GM12878 (cell line): Measurements from ENCODE around the gene SPAG9. TPM values are rescaled to one million over a fixed set of nuclear protein-coding genes. Genes with fewer than 3 reads are reported as not detected.
"Not testable (repeated sequence)": the region's sequence is repeated elsewhere in the genome, so short reads cannot be mapped to it uniquely, and the experiment has no call there.

Experiments used
- ATAC-seq: fragments of 200-7000 bp; cut with Tn5 transposase; 3 replicates; pipeline ENCODE4 v1.9.1; 2020; ENCODE audit warnings: mild to moderate bottlenecking, moderate library complexity
- BruUV-seq: library from RNA; stranded (reverse); fragments of 400-500 nt; replicated peaks from 2 replicates; lab custom pipeline; 2021; lab: Mats Ljungman, UMichigan
- CTCF ChIA-PET: fragments of 300-600 bp; sonication (Branson Sonifier 250); formaldehyde crosslinking; extraction: SDS; loops from one replicate; lab custom pipeline; 2021; ENCODE audit warnings: inconsistent platforms; lab: Yijun Ruan, JAX
- POLR2A ChIA-PET: fragments of 350-600 bp; formaldehyde crosslinking; extraction: SDS; loops from one replicate; lab custom pipeline; 2021; ENCODE audit warnings: inconsistent platforms; lab: Charles Lee
- RAD21 ChIA-PET: fragments of 300-600 bp; sonication (Branson Sonifier 250); formaldehyde crosslinking; loops from one replicate; lab custom pipeline; 2023; ENCODE audit warnings: antibody characterized with exemption; ENCODE audit not compliant: unreplicated experiment; lab: Charles Lee
- SMC1A ChIA-PET: fragments of 300-600 bp; sonication (Branson Sonifier 250); formaldehyde crosslinking; loops from one replicate; lab custom pipeline; 2023; ENCODE audit not compliant: unreplicated experiment, uncharacterized antibody; lab: Charles Lee
- DNase-seq: peaks from one replicate; pipeline ENCODE4 v3.0.0-alpha.2; 2011; ENCODE audit warnings: low read depth, low spot score
- FAIRE-seq: peaks from 3 replicates; lab custom pipeline; 2011; peaks lifted over from hg19 to GRCh38; lab: Jason Lieb, UNC
- H2AFZ ChIP-seq: 2 replicates; pipeline ENCODE4 v1.6.0; 2011; ENCODE audit warnings: low read depth, low read length, control low read depth; ENCODE audit not compliant: control insufficient read depth
- H3K27ac ChIP-seq: 2 replicates; pipeline ENCODE4 v1.5.1; 2011; ENCODE audit warnings: control low read depth; ENCODE audit not compliant: control insufficient read depth, insufficient read depth
- H3K27me3 ChIP-seq, 2 experiments: replicated peaks in 1 of 2; 2 replicates each; pipeline versions ENCODE4 v1.6.0 to v1.6.1; 2011; ENCODE audit warnings: low read length in 1 of 2; ENCODE audit not compliant: control insufficient read depth in 2 of 2, insufficient read depth in 2 of 2
- H3K36me3 ChIP-seq, 2 experiments: 2 replicates each; pipeline ENCODE4 v1.5.1; 2011; ENCODE audit warnings: low read length in 1 of 2; ENCODE audit not compliant: control insufficient read depth in 2 of 2, insufficient read depth in 2 of 2
- H3K4me1 ChIP-seq: 2 replicates; pipeline ENCODE4 v1.6.1; 2011; ENCODE audit warnings: mild to moderate bottlenecking, low read length, moderate library complexity, mixed read lengths; ENCODE audit not compliant: control insufficient read depth, insufficient read depth
- H3K4me2 ChIP-seq: 2 replicates; pipeline ENCODE4 v1.6.0; 2011; ENCODE audit warnings: control low read depth; ENCODE audit not compliant: control insufficient read depth, insufficient read depth
- H3K4me3 ChIP-seq: fragments of 200-600 bp; sonication (generic); 2 replicates; pipeline ENCODE4 v1.5.1; 2016
- H3K79me2 ChIP-seq: 2 replicates; pipeline ENCODE4 v1.6.0; 2011; ENCODE audit warnings: low read length; ENCODE audit not compliant: control insufficient read depth, insufficient read depth
- H3K9ac ChIP-seq: 2 replicates; pipeline ENCODE4 v1.8.0; 2011; ENCODE audit warnings: low read length, control low read depth, mixed read lengths; ENCODE audit not compliant: control insufficient read depth, insufficient read depth
- H3K9me3 ChIP-seq: replicated peaks from 3 replicates; pipeline ENCODE4 v1.5.1; 2011; ENCODE audit warnings: mild to moderate bottlenecking, low read length; ENCODE audit not compliant: control insufficient read depth, insufficient read depth
- H4K20me1 ChIP-seq: 2 replicates; pipeline ENCODE4 v1.6.0; 2011; ENCODE audit not compliant: control insufficient read depth, insufficient read depth
- ESRRA ChIP-seq: IDR thresholded peaks from 2 replicates; pipeline ENCODE4 v1.6.1; 2012; ENCODE audit warnings: mild to moderate bottlenecking, low read length, improper control_type of control experiment
- MYB ChIP-seq: fragments of 150-350 bp; IDR thresholded peaks from 2 replicates; pipeline ENCODE4 v1.6.1; 2014; ENCODE audit warnings: mild to moderate bottlenecking, low read depth, low read length, borderline replicate concordance
- NR2F1 ChIP-seq: fragments of 450-650 bp; conservative IDR thresholded peaks from 2 replicates; pipeline ENCODE4 v1.6.1; 2017; ENCODE audit warnings: mild to moderate bottlenecking
- NRF1 ChIP-seq: conservative IDR thresholded peaks from 2 replicates; pipeline ENCODE4 v1.6.1; 2011; ENCODE audit warnings: mild to moderate bottlenecking, low read depth, low read length, improper control_type of control experiment
- RAD21 ChIP-seq: IDR thresholded peaks from 2 replicates; pipeline ENCODE4 v1.6.1; 2011; ENCODE audit warnings: mild to moderate bottlenecking, low read depth, low read length, moderate library complexity; ENCODE audit not compliant: insufficient read depth
- RBBP5 ChIP-seq: fragments of 200-600 bp; sonication (generic); conservative IDR thresholded peaks from 2 replicates; pipeline ENCODE4 v1.6.1; 2016
- SMC3 ChIP-seq: IDR thresholded peaks from 2 replicates; pipeline ENCODE4 v1.6.1; 2011; ENCODE audit warnings: low read length, improper control_type of control experiment, borderline replicate concordance
- STAT3 ChIP-seq: IDR thresholded peaks from 2 replicates; pipeline ENCODE4 v1.6.1; 2011; ENCODE audit warnings: low read depth, low read length, improper control_type of control experiment
- ZNF207 ChIP-seq: fragments of 450-650 bp; IDR thresholded peaks from 2 replicates; pipeline ENCODE4 v1.6.1; 2014; ENCODE audit warnings: antibody characterized with exemption, mild to moderate bottlenecking, borderline replicate concordance
- WGBS: methylation state at CpG from one replicate; pipeline ENCODE4 v1.1.6; 2016; ENCODE audit warnings: low lambda C conversion rate; ENCODE audit not compliant: insufficient replicate concordance, insufficient coverage; ENCODE audit errors: missing lambda C conversion rate; 5-methylcytosine and 5-hydroxymethylcytosine counted together
- in situ Hi-C: fragments of 300-500 bp; cut with MboI; formaldehyde crosslinking; loops from 9 replicates; pipeline ENCODE4 v1.14.3; 2018; ENCODE audit warnings: mixed read lengths
- intact Hi-C: fragments of 100-400 bp; cut with micrococcal nuclease; formaldehyde crosslinking; loops from one replicate; pipeline ENCODE4 v1.14.2; 2022; ENCODE audit not compliant: unreplicated experiment
- polyA plus RNA-seq, 11 experiments: library from polyadenylated mRNA; depleted of rRNA in 4 of 11; unstranded in 6 of 11; stranded (reverse) in 5 of 11; fragments of >200 nt; fragmentation: Nextera tagmentation in 4 of 11; fragmentation: Illumina TruSeq in 1 of 11; extraction: Ambion mirVana in 4 of 11; extraction: Trizol in 1 of 11; gene quantifications; 1 replicate in 1 of 11; 2 replicates in 10 of 11; pipeline versions ENCODE4 v1.2.1 to v1.2.3, GENCODE V29; 2011 to 2016; ENCODE audit warnings: inconsistent platforms in 2 of 11, missing spikeins in 2 of 11, low read depth in 1 of 11
- total RNA-seq, 4 experiments: library from RNA; depleted of rRNA in 3 of 4; stranded (reverse); fragments of >200 nt in 3 of 4; fragmentation: Illumina TruSeq in 1 of 4; extraction: Trizol in 1 of 4; gene quantifications; 2 replicates each; pipeline versions ENCODE4 v1.2.1 to v1.2.3, GENCODE V29; 2013 to 2021

The SPAG9 gene
- total and polyA plus RNA-seq, 10 of the 15 experiments (the other 5 are each of a cell fraction or from before 2014, with no cell fraction given) = 6.6 to 42.0 (median 24.9) TPM

DNA sequence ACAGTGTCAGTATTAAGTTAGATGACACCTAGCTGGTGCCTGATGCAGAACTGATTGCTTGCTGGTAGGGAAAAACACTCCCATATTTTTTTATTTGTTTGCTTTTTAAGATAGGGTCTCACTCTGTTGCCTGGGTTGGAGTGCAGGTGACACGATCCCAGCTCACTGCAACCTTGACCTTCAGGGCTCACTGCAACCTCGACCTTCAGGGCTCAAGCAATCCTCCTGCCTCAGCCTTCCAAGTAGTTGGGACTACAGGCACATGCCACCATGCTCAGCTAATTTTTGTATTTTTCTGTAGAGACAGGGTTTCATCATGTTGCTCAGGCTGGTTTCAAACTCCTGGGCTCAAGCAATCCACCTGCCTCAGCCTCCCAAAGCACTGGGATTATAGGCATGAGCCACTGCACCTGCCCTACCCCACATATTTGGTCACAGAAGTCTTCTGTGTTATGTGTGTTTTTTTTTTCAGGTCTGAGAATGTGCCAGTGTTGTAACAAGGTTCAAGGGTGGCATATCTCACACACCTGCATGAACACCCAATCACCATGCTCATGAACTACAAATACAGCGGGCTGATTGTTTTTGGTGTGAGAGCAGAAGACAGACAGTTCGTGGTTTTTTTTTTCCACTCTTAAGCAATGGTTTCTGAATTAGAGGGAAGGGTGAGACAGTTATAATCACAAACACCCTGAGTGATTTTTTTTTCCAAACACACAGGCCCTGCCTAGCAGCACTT, 22.8 kb downstream of the SPAG9 start (continued):
- TF ChIP-seq RBBP5 (no peak), ZNF207 (no peak)

DNA sequence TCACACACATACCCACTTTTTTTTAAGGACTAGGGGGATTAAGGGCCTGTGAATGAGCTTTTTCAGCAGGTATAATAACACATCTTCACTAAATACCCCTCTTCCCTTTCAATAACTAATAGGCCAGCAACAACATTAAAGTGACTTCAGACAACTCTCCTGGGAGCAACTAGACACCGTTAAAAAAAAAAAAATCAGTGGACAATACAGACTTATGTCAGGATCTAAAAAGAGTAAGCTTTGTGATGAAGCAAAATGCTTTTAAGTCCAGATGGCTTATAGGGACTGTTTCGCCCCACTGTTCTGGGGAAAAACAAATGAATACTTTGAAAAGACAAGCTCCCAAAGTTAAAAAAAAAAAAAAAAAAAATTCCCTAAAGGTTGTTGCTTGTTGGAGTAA, 29.0 kb downstream of the SPAG9 start:
- Histone ChIP-seq H3K4me2 (no peak overlapping the region), H3K27me3 (no peaks in the 10 kb centered on the region), H2AFZ (no peak overlapping the region), H3K4me3 (no peak overlapping the region), H3K79me2 (peaks cover 9% of the 10 kb centered on the region), H4K20me1 (no peaks in the 10 kb centered on the region), H3K9me3 (no peaks in the 10 kb centered on the region; the same call in 2 of the 3 replicates), H3K9ac (no peak overlapping the region), H3K36me3 (no peaks in the 10 kb centered on the region; a peak in 1 of 4 replicates), H3K27ac (no peak overlapping the region), H3K4me1 (peaks cover 4% of the 10 kb centered on the region; the same call in 1 of the 2 replicates)
- 50% methylated on average over 2 of the region's 2 CpGs for WGBS
- RAD21 ChIA-PET = interaction anchor here (0.7 kb wide), 1 partner anchor 77 kb away, joined by 3 read pairs; no protein-coding TSS in a partner anchor
- in situ Hi-C loops = no loop called here
- CTCF ChIA-PET = interaction anchor here (0.7 to 1.8 kb wide), 2 partner anchors 58 to 62 kb away, joined by 4 to 6 read pairs; partner anchors contain the start of gene NME1
- ATAC-seq (no peak), DNase-seq (no peak), FAIRE-seq (no peak)
- TF ChIP-seq MYB = no peak
- no peak for TF ChIP-seq ESRRA
- no peak for TF ChIP-seq STAT3
- no peak for TF ChIP-seq NRF1
- TF ChIP-seq NR2F1 = no peak
- no peak for TF ChIP-seq SMC3
- no peak for TF ChIP-seq RAD21
- SMC1A ChIA-PET = interaction anchor here (0.6 to 1.7 kb wide), 7 partner anchors 13 to 1031 kb away, joined by 3 to 4 read pairs (median 3); no protein-coding TSS in a partner anchor
- intact Hi-C loops = no loop called here
- BruUV-seq = no TSS peak
- POLR2A ChIA-PET = no interaction called here

DNA sequence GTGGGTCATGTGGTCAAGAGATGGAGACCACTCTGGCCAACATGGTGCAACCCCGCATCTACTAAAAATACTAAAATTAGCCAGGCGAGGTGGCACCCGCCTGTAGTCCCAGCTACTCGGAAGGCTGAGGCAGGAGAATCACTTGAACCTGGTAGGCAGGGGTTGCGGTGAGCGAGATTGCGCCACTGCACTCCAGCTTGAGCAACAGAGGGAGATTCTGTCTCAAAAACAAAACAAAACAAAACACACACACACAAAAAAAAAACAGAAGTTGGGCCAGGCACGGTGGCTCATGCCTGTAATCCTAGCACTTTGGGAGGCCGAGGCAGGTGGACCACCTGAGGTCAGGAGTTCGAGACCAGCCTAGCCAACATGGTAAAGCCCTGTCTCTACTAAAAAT, 31.8 kb downstream of the SPAG9 start:
- ATAC-seq, H3K4me1 ChIP-seq, intact Hi-C loops, H3K27me3 ChIP-seq, RAD21 ChIA-PET, H2AFZ ChIP-seq, H3K79me2 ChIP-seq, DNase-seq, in situ Hi-C loops, POLR2A ChIA-PET, CTCF ChIA-PET, H3K9ac ChIP-seq, H3K4me3 ChIP-seq, H3K27ac ChIP-seq, SMC1A ChIA-PET, H4K20me1 ChIP-seq, H3K4me2 ChIP-seq, H3K9me3 ChIP-seq, FAIRE-seq, H3K36me3 ChIP-seq, BruUV-seq: not testable (repeated sequence)
- WGBS = 100% methylated on average over 10 of the region's 10 CpGs
